Colon (tissue), 2 donors: ENCODE data around the gene FBN2.

Experiments used
- FAIRE-seq: peaks from 2 replicates; lab custom pipeline; 2012; peaks lifted over from hg19 to GRCh38; lab: Jason Lieb, UNC
- donor health status: control.
- donor health status: control.

Gene FBN2

DNA sequence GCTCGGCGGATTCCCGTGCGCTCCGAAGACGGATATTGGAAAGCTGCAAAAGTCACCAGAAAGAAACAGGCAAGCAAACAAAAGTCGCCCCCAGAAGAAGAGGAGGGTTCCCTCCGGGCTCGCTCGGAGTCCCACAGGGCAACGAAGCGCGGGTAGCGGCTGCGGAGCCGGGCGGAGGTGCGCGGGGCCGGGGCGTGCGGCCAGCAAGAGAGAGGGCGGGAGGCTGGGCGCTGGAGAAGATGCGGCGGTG, at the start of gene FBN2:
FBN2 (minus strand) TSS at position 246 of the 250 bp plus-strand sequence. CDS start 642 bp downstream, outside the sequence.
- no peak for FAIRE-seq

- no peak for FAIRE-seq
Observed at GRCh38 chr5:128587275-128587674, 49.2 kb upstream of the FBN2 start.

DNA sequence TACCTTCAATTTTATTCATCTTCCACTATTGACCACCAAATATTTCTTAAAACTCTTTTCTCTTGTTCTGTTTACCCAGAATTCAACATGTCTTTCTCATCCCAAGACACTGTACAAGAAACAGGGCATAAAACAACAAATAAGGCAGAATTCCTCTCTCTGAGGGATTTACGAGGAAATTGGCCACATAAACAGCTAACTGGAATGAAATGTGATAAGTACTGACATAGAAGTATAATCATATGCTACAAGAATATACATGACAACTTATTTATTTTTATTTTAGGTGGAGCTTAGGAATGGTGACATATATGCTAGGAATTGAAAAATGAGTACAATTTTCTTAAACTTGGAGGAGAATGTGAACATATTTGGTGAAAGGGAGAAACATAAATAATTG, 48.8 kb upstream of the FBN2 start:
- no peak for FAIRE-seq

DNA sequence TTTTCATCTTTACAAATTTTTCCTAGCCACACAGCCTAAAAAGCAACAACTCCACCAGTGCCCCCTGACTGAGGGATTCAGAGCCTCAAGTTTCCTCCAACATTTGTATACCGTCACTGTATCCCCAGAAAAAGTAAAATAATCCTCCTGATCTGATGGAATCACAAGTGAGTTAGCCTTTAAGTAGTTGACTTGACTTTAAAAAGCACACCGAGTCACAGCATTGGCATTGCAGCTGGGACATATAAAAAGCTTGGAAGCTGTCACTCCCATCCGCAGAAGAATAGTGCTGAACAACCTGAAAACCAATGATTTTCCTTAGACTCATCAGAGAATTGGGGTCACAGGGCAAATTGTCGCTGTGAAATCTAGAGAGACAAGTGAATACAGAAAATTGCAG, 41.6 kb upstream of the FBN2 start:
- no peak for FAIRE-seq

GRCh38 chr5:128579093-128579492, 41.0 kb upstream of the FBN2 start:
- FAIRE-seq = no peak

- FAIRE-seq = no peak
Observed at GRCh38 chr5:128574041-128574440, 36.0 kb upstream of the FBN2 start.

GRCh38 chr5:128572930-128573319, 34.9 kb upstream of the FBN2 start:
- no peak for FAIRE-seq

DNA sequence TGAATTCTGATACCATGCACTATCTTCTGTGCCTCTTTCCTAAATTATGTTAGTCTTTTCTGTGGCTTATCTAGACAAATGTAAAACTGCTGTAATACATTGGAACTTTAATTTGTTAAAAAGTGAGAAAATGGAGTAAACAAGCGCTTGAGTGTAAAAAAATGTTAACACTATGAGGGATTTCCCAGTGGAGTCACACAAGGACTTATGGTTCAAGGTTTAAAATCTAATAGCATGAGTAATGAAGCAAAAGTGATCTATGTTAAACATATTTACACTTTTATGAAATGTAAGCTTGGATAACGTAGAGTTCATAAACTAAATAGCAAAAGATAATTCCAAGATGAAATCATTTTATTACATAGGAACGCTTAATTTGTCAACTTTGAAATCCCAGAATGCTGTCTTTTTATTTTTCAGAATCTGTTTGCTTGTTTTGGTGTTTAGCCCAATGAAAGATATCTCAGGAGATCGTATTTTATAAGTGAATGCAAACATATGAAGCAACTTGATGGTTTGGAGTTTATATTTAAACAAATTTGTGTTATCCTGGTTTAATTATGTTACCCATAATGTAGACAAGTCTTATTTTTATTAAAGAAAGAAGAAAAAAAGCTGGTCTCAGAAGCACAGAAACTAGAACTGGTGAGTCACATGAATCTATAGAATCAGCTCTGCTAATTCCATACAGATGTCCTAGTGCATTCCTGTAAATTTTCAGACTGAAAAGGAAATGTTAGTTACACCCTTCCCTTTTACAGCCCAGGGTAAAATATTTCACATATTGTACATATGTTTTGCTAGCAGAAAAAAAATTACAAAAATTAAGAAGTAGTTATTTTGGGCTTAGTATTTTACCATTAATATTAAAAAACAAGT, 34.2 kb upstream of the FBN2 start:
- FAIRE-seq = no peak

DNA sequence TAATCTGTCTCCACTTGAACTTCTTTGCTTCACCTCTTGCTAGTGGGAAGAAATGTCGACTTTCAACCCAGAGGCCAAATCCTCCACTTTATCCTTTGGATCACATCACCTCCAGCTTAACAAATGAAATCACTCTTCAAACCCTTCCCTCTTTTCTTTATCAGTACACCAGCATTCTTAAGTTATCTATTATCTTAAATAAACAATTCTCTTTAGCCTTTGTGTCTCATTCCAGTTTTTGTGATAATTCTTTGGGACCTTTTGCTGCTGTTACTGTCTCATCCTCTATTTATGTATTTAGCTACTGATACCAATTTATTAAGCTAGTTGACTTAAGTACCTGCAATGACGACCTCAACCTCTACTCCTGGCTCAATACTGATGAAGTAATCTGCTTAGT, 28.1 kb upstream of the FBN2 start:
- FAIRE-seq = no peak

DNA sequence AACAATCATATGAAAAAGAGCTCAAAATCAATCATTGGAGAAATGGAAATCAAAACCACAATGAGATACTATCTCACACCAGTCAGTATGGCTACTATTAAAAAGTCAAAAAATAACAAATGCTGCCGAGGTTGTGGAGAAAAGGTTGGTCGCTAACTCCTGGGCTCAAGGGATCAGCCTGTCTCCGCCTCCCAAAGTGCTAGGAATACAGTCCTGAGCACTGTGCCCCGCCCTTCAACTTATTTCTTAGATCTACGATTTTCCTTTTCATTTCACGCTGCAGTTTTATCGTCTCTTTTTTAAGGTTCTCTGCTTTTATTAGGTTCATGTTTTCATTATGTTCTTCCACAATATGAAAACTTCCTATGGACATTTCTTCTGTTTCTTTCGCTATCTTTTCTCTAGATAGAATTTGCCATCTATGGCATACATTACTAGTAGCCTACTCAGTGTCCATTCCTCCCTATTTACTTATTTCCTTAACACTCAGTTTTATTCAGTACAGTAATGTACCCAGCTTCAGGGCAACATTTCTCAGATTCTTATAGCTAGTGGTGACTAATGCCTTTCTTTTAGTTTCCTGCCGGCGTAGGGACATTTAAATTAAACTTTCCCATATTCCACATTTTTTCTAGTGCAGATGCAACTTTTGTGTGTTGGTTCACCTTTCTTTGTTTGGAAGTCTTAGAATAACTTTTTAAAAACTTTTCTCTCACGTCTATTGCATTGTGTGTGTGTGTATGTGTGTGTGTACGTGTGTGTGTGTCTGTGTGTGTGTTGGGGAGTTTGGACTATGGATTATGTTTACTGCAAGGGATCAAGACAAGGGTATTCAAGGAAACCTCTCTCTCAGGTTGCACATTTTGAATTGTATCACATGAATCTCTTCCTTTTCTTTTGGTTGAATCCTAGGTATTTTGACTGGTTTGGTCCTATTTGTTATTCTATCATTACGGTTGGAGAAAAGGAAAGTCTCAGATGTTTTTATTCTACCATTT, 21.6 kb upstream of the FBN2 start:
- no peak for FAIRE-seq

DNA sequence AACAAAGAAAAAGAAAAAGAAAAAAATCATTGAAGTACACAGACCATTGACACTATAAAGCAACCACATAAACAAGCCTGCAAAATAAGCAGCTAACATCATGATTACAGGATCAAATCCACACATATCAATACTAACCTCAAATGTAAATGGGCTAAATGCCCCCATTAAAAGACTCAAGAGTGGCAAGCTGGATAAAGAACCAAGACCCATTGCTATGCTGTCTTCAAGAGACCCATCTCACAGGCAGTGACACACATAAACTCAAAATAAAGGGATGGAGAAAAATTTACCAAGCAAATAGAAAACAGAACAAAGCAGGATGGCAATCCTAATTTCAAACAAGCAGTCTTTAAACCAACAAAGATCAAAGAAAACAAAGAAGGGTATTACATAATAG, 15.7 kb upstream of the FBN2 start:
- FAIRE-seq = no peak

DNA sequence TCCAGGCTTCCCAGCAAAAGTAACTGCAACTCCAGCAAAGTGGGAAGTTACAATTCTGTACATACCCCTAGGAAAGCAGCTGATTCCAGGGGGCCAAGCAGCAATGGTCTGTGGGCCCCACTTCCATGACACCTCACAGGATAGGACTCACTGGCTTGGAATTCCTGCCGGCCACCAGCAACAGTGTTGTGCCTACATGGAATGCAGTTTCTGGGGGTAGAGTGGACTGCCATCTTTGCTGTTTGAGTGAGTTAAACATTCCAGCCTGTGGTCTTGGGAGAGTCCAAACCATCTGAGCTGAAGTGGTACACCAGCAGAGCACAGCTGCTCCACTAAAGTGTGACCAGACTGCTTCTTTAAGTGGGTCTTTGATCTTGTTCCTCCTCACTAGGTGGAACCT, 13.4 kb upstream of the FBN2 start:
- no peak for FAIRE-seq

DNA sequence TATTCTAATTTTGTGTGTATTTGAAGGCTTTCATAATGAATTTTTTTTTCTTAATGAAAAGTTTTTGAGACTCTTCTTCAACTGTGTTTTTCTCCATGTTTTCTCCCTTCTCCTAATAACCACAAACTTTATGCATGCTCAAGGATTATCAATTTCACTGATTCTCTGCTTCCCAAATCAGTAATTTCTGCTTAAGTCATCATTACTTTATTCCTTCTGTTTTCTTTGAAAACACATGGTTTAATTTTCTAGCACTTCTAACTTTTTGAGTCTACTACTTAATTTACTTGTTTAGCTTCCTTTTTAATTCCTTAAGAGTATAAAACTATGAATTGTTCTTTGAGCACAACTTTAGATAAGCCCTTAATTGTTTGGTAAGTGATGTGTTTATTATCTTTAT, 11.5 kb upstream of the FBN2 start:
- FAIRE-seq = no peak

DNA sequence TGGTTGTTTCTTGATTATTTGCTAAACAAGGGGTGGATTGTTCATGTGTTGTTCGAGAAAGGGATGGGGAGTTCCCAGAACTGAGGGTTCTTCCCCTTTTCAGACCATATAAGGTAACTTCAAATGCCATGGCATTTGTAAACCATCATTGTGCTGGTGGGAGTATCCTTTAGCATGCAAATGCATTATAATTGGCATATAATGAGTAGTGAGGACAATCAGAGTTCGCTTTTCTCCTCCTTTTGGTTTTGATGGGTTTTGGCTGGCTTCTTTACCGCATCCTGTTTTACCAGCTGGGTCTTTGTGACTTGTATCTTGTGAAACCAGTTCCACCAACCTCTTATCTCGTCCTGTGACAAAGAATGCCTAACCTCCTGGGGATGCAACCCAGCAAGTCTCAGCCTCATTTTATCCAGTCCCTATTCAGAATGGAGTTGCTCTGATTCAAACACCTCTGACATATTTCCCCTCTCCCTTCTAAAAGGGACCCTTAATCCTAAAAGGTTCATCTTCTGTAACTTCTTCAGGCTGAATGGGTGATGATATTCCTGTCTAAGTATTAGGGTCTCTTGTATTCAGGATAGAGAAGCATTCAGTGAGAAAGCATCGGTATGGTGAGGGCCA, 8.7 kb upstream of the FBN2 start:
- FAIRE-seq = no peak

DNA sequence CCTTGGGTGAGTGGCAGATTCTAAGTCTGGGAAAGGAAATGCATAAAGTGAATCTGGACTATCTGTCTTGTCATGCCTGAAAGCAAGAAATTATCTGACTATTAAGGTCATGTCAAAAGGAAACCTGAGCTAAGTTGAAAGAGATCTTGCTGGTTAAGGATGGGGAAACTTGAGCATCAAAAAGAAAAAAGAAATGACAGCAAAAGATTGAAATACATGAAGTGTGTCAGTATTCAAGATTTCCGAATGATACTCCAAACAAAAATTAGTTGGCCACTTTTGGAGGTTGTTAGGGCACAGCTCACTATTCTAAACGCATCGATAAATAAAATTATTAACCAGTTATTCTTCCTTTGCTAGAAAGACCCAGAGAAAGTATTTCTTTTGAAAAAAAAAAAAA, 3.3 kb upstream of the FBN2 start:
- FAIRE-seq = no peak

DNA sequence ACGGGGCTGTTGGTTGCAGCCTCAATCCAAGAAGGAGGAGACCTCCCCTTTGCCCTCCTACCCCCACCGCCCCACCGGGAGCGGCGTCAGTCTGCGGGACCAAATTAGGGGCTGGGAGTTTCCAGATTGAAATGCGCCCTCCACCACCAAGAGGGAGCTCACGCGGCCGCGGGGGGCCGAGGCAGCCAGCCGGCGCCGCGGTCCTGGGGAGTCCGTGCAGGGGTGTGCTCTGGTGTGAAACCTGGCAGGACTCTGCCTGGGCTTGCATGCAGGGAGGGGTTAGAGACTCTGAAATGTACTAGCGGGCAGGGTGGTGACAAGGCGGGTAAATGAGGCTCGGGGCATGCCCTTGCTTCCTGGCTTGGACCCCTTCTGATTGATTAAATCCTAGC, 989 bp upstream of the FBN2 start:
- no peak for FAIRE-seq

GRCh38 chr5:128538250-128539037, 399 bp upstream of the FBN2 start:
- no peak for FAIRE-seq

- no peak for FAIRE-seq
Observed at GRCh38 chr5:128537221-128537999, 635 bp downstream of the FBN2 start.

GRCh38 chr5:128536254-128537220, 1.5 kb downstream of the FBN2 start:
- no peak for FAIRE-seq

GRCh38 chr5:128535251-128535650, 2.8 kb downstream of the FBN2 start:
- no peak for FAIRE-seq
